C4-2B (cell line): ENCODE measurements around the gene STING1.

Experiments
- CTCF ChIP-seq: fragments of 450-650 bp; conservative IDR thresholded peaks from 2 replicates; pipeline ENCODE4 v1.5.1; 2017; ENCODE audit warnings: mild to moderate bottlenecking
- ZFX ChIP-seq: fragments of 450-650 bp; IDR thresholded peaks from 2 replicates; pipeline ENCODE4 v1.6.1; 2017

GRCh38 chr5:139517683-139518564, 35.4 kb upstream of the STING1 start:
- TF ChIP-seq CTCF (peak; percentile 98), ZFX (peak; percentile 70; the same call in 1 of the 2 replicates)
